Loucy (cell line): ENCODE results near the gene JAG2.

Experiments used
- H2AFZ ChIP-seq: fragments of 200-600 bp; sonication (generic); 2 replicates; pipeline ENCODE4 v1.6.0; 2016; ENCODE audit warnings: antibody characterized with exemption, mild to moderate bottlenecking, low read length, moderate library complexity
- H3F3A ChIP-seq: fragments of 200-600 bp; 2 replicates; pipeline ENCODE4 v1.6.0; 2016; ENCODE audit warnings: antibody characterized with exemption, low read depth, mild to moderate bottlenecking
- H3K27me3 ChIP-seq: fragments of 200-600 bp; sonication (generic); 2 replicates; pipeline ENCODE4 v1.6.1; 2014; ENCODE audit warnings: low read length, mild to moderate bottlenecking; ENCODE audit not compliant: insufficient read depth, poor library complexity, severe bottlenecking
- H3K36me3 ChIP-seq: fragments of 200-600 bp; sonication (generic); 2 replicates; pipeline ENCODE4 v1.6.1; 2016; ENCODE audit warnings: low read length; ENCODE audit not compliant: insufficient read depth
- H3K4me1 ChIP-seq: fragments of 200-600 bp; sonication (generic); 2 replicates; pipeline ENCODE4 v1.5.1; 2014; ENCODE audit warnings: low read length, mild to moderate bottlenecking; ENCODE audit not compliant: insufficient read depth, poor library complexity, severe bottlenecking
- H3K4me2 ChIP-seq: fragments of 200-600 bp; sonication (generic); 2 replicates; pipeline ENCODE4 v1.6.0; 2014; ENCODE audit warnings: antibody characterized with exemption, low read length, low read depth, mild to moderate bottlenecking; ENCODE audit not compliant: poor library complexity, severe bottlenecking
- H3K4me3 ChIP-seq: fragments of 200-600 bp; sonication (generic); 2 replicates; pipeline ENCODE4 v1.5.1; 2014; ENCODE audit warnings: low read length, mild to moderate bottlenecking, mixed read lengths; ENCODE audit not compliant: poor library complexity, severe bottlenecking
- H3K79me2 ChIP-seq: fragments of 200-600 bp; sonication (generic); 2 replicates; pipeline ENCODE4 v1.6.1; 2014; ENCODE audit warnings: low read length; ENCODE audit not compliant: insufficient read depth
- H3K9ac ChIP-seq: fragments of 200-600 bp; sonication (generic); 2 replicates; pipeline ENCODE4 v1.6.0; 2014; ENCODE audit warnings: mild to moderate bottlenecking, low read depth, low read length, moderate library complexity; ENCODE audit not compliant: poor library complexity, severe bottlenecking
- H3K9me2 ChIP-seq: fragments of 200-600 bp; sonication (generic); replicated peaks from 2 replicates; pipeline ENCODE4 v1.6.1; 2016; ENCODE audit warnings: low read depth, low read length, mixed read lengths
- H3K9me3 ChIP-seq: fragments of 200-600 bp; sonication (generic); 2 replicates; pipeline ENCODE4 v1.6.1; 2014; ENCODE audit warnings: mild to moderate bottlenecking, antibody characterized with exemption, low read length, low read depth; ENCODE audit not compliant: insufficient read depth
- H4K20me1 ChIP-seq: fragments of 200-600 bp; sonication (generic); 2 replicates; pipeline ENCODE4 v1.6.0; 2014; ENCODE audit warnings: antibody characterized with exemption, low read length, mild to moderate bottlenecking; ENCODE audit not compliant: insufficient read depth, poor library complexity, severe bottlenecking
- CTCF ChIP-seq: fragments of 200-600 bp; sonication (generic); conservative IDR thresholded peaks from 2 replicates; pipeline ENCODE4 v1.5.1; 2014; ENCODE audit warnings: mild to moderate bottlenecking, antibody characterized with exemption, low read length
- EZH2phosphoT487 ChIP-seq: fragments of 200-600 bp; IDR thresholded peaks from 2 replicates; pipeline ENCODE4 v1.6.1; 2018; ENCODE audit warnings: antibody characterized with exemption, mild to moderate bottlenecking, moderate library complexity, borderline replicate concordance

The JAG2 gene

GRCh38 chr14:105132921-105133654 is 35.5 kb downstream of the JAG2 start:
- Histone ChIP-seq H3K4me3 (no peak overlapping the region), H3K9ac (peak overlapping the region; percentile 7), H3F3A (no peaks in the 10 kb centered on the region), H3K9me2 (no peaks in the 10 kb centered on the region), H2AFZ (peak overlapping the region; percentile 75), H3K4me1 (peaks cover 8% of the 10 kb centered on the region), H3K27me3 (no peaks in the 10 kb centered on the region), H3K79me2 (no peaks in the 10 kb centered on the region), H3K9me3 (peaks cover 6% of the 10 kb centered on the region; the same call in 1 of the 2 replicates), H3K4me2 (peak overlapping the region; percentile 34), H3K36me3 (no peaks in the 10 kb centered on the region), H4K20me1 (no peaks in the 10 kb centered on the region)
- no peak for TF ChIP-seq CTCF
- no peak for TF ChIP-seq EZH2phosphoT487

DNA sequence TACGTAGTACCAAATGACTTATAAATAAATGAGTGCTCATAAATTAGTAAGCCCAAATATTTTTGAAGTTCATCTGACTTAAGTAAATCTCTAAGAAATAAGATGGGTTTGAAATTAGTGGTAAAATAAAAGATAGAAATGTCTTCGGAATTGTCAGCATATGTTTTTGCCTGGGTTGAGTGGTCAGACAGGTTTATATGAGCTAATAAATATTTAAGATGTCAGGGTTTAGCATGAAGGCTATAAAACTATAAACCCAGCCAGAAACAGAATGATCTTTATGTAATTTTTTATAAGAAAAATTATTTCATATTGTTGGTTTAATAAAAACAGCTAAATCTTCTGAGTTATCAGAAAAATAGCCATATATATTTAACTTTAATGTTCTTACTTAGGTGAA is 37.3 kb downstream of the JAG2 start:
- Histone ChIP-seq H3K4me2 (no peak overlapping the region), H2AFZ (no peak overlapping the region), H3F3A (no peaks in the 10 kb centered on the region), H3K27me3 (no peaks in the 10 kb centered on the region), H3K9ac (no peak overlapping the region), H3K9me3 (peaks cover 6% of the 10 kb centered on the region; the same call in 1 of the 2 replicates), H3K4me3 (no peak overlapping the region), H3K36me3 (no peaks in the 10 kb centered on the region), H3K79me2 (no peaks in the 10 kb centered on the region), H4K20me1 (no peaks in the 10 kb centered on the region), H3K4me1 (peaks cover 8% of the 10 kb centered on the region), H3K9me2 (no peaks in the 10 kb centered on the region)
- TF ChIP-seq EZH2phosphoT487: no peak
- TF ChIP-seq CTCF: no peak

DNA sequence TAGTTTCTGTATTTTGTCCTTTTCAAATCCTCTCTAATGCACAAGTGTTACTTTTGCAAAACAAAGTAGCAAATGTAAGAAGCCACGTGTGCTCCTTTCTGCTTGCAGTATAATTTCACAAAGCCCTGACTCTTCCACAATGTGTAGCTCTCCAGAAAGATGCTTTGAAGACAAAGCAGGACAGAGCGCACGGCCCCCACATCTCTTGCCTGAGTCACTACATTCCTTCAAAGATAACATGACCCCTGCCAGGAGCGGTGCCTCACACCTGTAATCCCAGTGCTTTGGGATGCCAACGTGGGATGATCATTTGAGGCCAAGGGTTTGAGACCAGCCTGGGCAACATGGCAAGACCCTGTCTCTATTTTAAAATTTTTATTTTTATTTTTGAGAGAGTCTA is 40.5 kb downstream of the JAG2 start:
- H3K9me2 ChIP-seq: no peaks in the 10 kb centered on the region
- peaks cover 6% of the 10 kb centered on the region; the same call in 1 of the 2 replicates for H3K9me3 ChIP-seq
- no peak overlapping the region for H3K4me2 ChIP-seq
- TF ChIP-seq CTCF (no peak), EZH2phosphoT487 (no peak)
- peaks cover 22% of the 10 kb centered on the region for H3K4me1 ChIP-seq
- no peak overlapping the region for H3K4me3 ChIP-seq
- H4K20me1 ChIP-seq: no peaks in the 10 kb centered on the region
- no peaks in the 10 kb centered on the region for H3F3A ChIP-seq
- H3K79me2 ChIP-seq: no peaks in the 10 kb centered on the region
- H3K9ac ChIP-seq: no peak overlapping the region
- H2AFZ ChIP-seq: no peak overlapping the region
- H3K36me3 ChIP-seq: no peaks in the 10 kb centered on the region
- no peaks in the 10 kb centered on the region for H3K27me3 ChIP-seq
